Ovary (tissue), 9 donors: Measurements from ENCODE around the gene MAPK14. TPM values are rescaled to one million over a fixed set of nuclear protein-coding genes. Genes with fewer than 3 reads are reported as not detected.

ENCODE experiments used
- DNase-seq, 5 donors: peaks; one replicate each; pipeline ENCODE4 v3.0.0-alpha.2; 2019 to 2020
- H3K27ac ChIP-seq, 2 donors: fragments of 200-600 bp; one replicate each; pipeline versions ENCODE4 v1.5.1 to v1.8.0; 2019 to 2022
- H3K27me3 ChIP-seq: fragments of 200-600 bp; one replicate; pipeline ENCODE4 v1.8.0; 2022
- H3K36me3 ChIP-seq: fragments of 200-600 bp; sonication (generic); one replicate; pipeline ENCODE4 v1.5.1; 2019
- H3K4me1 ChIP-seq: one replicate; pipeline ENCODE4 v1.8.1; 2013; ENCODE audit warnings: mild to moderate bottlenecking, moderate library complexity; ENCODE audit not compliant: insufficient read depth
- H3K4me3 ChIP-seq: fragments of 200-600 bp; sonication (generic); one replicate; pipeline ENCODE4 v1.5.1; 2017
- H3K9me3 ChIP-seq, 2 donors: fragments of 200-600 bp in 1 of 2; sonication (generic) in 1 of 2; one replicate each; pipeline versions ENCODE4 v1.5.1 to v1.8.1; 2013 to 2019; ENCODE audit warnings: mild to moderate bottlenecking in 1 of 2, moderate library complexity in 1 of 2
- EP300 ChIP-seq: sonication (generic); formaldehyde crosslinking; IDR thresholded peaks from one replicate; pipeline ENCODE4 v1.6.1; 2017; ENCODE audit warnings: antibody characterized with exemption
- POLR2A ChIP-seq: fragments of 450-650 bp; IDR thresholded peaks from one replicate; pipeline ENCODE4 v1.6.1; 2017; ENCODE audit warnings: antibody characterized with exemption, mild to moderate bottlenecking, moderate library complexity
- WGBS, 3 donors: extraction: QIAGEN DNeasy Blood & Tissue Kit in 1 of 3; methylation state at CpG; one replicate each; pipeline versions ENCODE4 v1.1.5 to v1.1.7; 2013 to 2017; 5-methylcytosine and 5-hydroxymethylcytosine counted together
- intact Hi-C, 4 donors: fragments of 100-400 bp; cut with DNase I; formaldehyde crosslinking; loops; one replicate each; pipeline versions ENCODE4 v1.11.0 to v1.15.1; 2022 to 2023
- polyA plus RNA-seq, 2 donors: library from polyadenylated mRNA; stranded (reverse); fragments of 200-250 nt in 1 of 2; fragments of 350-450 nt in 1 of 2; fragmentation: Illumina TruSeq in 1 of 2; extraction: RNeasy Lipid Tissue Mini Kit (QIAGEN cat#74804) in 1 of 2; gene quantifications; one replicate each; pipeline ENCODE4 v1.2.3, GENCODE V29; 2013 to 2014
- total RNA-seq, 7 donors: library from RNA; depleted of rRNA in 2 of 7; stranded (reverse); fragments of >200 nt in 2 of 7; fragmentation: NEBNext Ultra II Directional in 3 of 7; extraction: Animal tissue kit (Norgen Biotek cat#: 25700) in 3 of 7; gene quantifications; one replicate each; pipeline versions ENCODE4 v1.1.0 to v1.2.4, GENCODE V29; 2016 to 2023
- TF ChIP-seq, protein P1 (sequence below), 3 donors: fragments of 450-650 bp in 2 of 3; fragments of 200-600 bp in 1 of 3; IDR thresholded peaks; one replicate each; pipeline versions ENCODE4 v1.5.1 to v1.8.0; 2016 to 2022; ENCODE audit warnings: antibody characterized with exemption in 3 of 3, mild to moderate bottlenecking in 1 of 3
- donor health status: DM: no; HTN: no; CAD: no; lungs with moderate emphysema.
- donor health status: DM: no; HTN: no; CAD: no.
- donor health status: Bipolar disorder and iron deficiency.
- donor health status: DM: yes; HTN: yes; CAD: no.
- donor health status: DM: no; HTN: no; CAD: no.
- donor health status: DM: yes; HTN: yes; CAD: no.

The MAPK14 gene
- total and polyA plus RNA-seq, 9 donors, result 18.6 to 58.8 (median 37.1) TPM

DNA sequence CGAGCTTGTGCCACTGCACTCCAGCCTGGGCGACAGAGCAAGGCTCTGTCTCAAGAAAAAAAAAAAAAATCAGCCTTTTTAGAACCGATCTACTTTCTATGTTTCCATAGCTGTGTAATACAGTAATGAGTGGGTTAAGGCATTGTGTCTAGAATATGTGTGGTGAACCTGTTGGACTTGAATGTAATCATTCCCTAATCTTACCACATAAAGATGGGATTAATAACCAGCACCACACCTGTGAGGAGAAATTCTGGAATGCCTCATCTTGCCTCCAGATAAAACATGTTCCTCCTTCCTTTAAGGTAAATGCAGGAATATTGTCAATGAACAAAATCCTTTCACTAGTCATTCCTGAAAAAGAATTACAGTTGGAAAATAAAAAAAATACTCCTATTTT, 43.7 kb downstream of the MAPK14 start:
- TF ChIP-seq, protein P1, sequence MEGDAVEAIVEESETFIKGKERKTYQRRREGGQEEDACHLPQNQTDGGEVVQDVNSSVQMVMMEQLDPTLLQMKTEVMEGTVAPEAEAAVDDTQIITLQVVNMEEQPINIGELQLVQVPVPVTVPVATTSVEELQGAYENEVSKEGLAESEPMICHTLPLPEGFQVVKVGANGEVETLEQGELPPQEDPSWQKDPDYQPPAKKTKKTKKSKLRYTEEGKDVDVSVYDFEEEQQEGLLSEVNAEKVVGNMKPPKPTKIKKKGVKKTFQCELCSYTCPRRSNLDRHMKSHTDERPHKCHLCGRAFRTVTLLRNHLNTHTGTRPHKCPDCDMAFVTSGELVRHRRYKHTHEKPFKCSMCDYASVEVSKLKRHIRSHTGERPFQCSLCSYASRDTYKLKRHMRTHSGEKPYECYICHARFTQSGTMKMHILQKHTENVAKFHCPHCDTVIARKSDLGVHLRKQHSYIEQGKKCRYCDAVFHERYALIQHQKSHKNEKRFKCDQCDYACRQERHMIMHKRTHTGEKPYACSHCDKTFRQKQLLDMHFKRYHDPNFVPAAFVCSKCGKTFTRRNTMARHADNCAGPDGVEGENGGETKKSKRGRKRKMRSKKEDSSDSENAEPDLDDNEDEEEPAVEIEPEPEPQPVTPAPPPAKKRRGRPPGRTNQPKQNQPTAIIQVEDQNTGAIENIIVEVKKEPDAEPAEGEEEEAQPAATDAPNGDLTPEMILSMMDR (IDR thresholded peaks at IDR 0.05), result no peak
- TF ChIP-seq EP300 (no peak), POLR2A (no peak)
- WGBS, 3 donors, result 90 to 98% (median 93%) methylated on average over 3 of the region's 3 CpGs
- intact Hi-C loops, result no loop called here
- Histone ChIP-seq H3K9me3 (no peaks in the 10 kb centered on the region), H3K36me3 (no peaks in the 10 kb centered on the region), H3K27me3 (no peaks in the 10 kb centered on the region), H3K4me1 (peaks cover 2% of the 10 kb centered on the region), H3K27ac (no peak overlapping the region), H3K4me3 (no peak overlapping the region)
- DNase-seq, result no peak

DNA sequence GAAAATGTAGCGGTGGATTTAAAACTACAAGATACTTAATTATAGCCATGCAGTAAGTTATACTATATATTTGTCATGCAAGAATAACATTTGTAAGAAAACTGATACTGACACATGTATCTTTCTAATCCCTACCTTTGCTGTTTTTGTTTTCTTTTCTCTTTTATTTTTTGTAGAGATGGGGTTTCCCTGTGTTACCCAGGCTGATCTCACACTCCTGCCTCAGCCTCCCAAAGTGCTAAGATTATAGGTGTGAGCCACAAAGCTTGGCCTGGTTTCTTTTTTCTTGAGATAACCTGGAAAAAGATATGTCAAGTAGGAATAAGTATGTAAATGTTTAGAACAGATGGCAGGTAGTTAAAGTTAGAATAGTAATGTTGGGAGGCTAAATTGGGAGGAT, 44.1 kb downstream of the MAPK14 start:
- H3K4me3 ChIP-seq, result no peak overlapping the region
- no peaks in the 10 kb centered on the region for H3K9me3 ChIP-seq
- DNase-seq, result no peak
- H3K36me3 ChIP-seq, result no peaks in the 10 kb centered on the region
- 89 to 99% (median 94%) methylated on average over 1 of the region's 1 CpG for WGBS, 3 donors
- no peaks in the 10 kb centered on the region for H3K27me3 ChIP-seq
- H3K4me1 ChIP-seq, result peaks cover 2% of the 10 kb centered on the region
- no peak overlapping the region for H3K27ac ChIP-seq
- TF ChIP-seq EP300 (no peak), POLR2A (no peak)
- TF ChIP-seq, protein P1 (IDR thresholded peaks at IDR 0.05), result no peak
- intact Hi-C loops, result no loop called here

DNA sequence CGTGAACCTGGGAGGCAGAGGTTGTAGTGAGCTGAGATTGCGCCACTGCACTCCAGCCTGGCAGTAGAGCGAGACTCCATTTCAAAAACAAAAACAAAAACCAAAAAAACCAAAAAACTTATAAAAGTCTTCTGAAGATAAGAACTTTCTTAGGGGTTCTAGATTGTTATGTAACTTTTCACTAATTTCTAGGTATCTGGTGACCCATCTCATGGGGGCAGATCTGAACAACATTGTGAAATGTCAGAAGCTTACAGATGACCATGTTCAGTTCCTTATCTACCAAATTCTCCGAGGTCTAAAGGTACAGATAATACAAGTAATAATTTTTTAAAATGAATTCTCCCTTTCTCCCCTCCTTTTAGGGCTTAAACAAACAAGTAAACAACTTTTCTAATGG, 45.1 kb downstream of the MAPK14 start:
- Histone ChIP-seq H3K27ac (no peak overlapping the region), H3K4me3 (no peak overlapping the region), H3K27me3 (no peaks in the 10 kb centered on the region), H3K4me1 (no peaks in the 10 kb centered on the region), H3K36me3 (no peaks in the 10 kb centered on the region), H3K9me3 (no peaks in the 10 kb centered on the region)
- 96 to 98% (median 97%) methylated on average over 4 of the region's 4 CpGs for WGBS, 3 donors
- intact Hi-C loops, result no loop called here
- TF ChIP-seq POLR2A (no peak), EP300 (no peak)
- TF ChIP-seq, protein P1 (IDR thresholded peaks at IDR 0.05), result no peak
- no peak for DNase-seq

DNA sequence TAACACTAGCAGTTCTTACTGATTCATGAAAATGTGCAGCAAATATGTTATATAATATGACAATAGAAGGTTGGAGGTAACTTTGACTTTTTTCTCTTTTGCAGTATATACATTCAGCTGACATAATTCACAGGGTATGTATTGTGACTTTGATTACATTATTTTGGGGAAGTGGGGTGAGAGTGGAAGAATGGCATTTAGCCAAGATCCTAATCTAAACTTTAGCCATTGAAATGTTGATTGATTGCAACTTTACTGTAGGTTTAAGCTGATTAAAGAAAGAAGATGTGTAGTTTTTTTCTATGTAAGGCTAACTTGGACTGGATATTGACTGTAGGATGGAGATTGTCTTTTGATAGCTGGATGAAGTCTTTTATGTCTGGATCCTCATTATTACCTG, 46.0 kb downstream of the MAPK14 start:
- Histone ChIP-seq H3K4me3 (no peak overlapping the region), H3K9me3 (no peaks in the 10 kb centered on the region), H3K36me3 (no peaks in the 10 kb centered on the region), H3K4me1 (no peaks in the 10 kb centered on the region), H3K27ac (no peak overlapping the region), H3K27me3 (no peaks in the 10 kb centered on the region)
- intact Hi-C loops, result no loop called here
- no peak for DNase-seq
- TF ChIP-seq POLR2A (no peak), EP300 (no peak)
- TF ChIP-seq, protein P1 (IDR thresholded peaks at IDR 0.05), result no peak

DNA sequence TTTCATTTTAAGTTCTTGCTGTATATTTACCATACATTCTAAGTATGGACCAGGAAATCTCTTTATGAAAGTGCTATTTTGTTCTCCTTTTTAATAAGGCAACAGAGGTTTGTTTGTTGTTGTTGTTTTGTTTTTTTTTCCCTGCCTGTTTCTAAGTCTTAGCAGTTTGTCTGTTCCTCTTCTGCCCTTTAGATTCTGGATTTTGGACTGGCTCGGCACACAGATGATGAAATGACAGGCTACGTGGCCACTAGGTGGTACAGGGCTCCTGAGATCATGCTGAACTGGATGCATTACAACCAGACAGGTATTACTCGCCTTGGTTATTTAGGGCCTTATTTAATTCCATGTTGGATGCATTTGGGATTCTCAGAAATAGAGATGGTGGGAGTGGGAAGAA, 48.0 kb downstream of the MAPK14 start:
- Histone ChIP-seq H3K27me3 (no peaks in the 10 kb centered on the region), H3K4me3 (no peak overlapping the region), H3K4me1 (no peaks in the 10 kb centered on the region), H3K9me3 (no peaks in the 10 kb centered on the region), H3K36me3 (no peaks in the 10 kb centered on the region), H3K27ac (no peak overlapping the region)
- WGBS, 3 donors, result 77 to 87% (median 79%) methylated on average over 3 of the region's 3 CpGs
- DNase-seq, result no peak
- intact Hi-C loops, result no loop called here
- TF ChIP-seq EP300 (no peak), POLR2A (no peak)
- TF ChIP-seq, protein P1 (IDR thresholded peaks at IDR 0.05), result no peak
